Fibroblast of villous mesenchyme (primary cell): ENCODE measurements around the gene COL20A1. TPM values are rescaled to one million over a fixed set of nuclear protein-coding genes. Genes with fewer than 3 reads are reported as not detected.

Source experiments
- DNase-seq: peaks from one replicate; pipeline ENCODE4 v3.0.0-alpha.2; 2010; ENCODE audit warnings: low read depth
- H3K4me3 ChIP-seq: 2 replicates; pipeline ENCODE4 v1.5.1; 2011; ENCODE audit warnings: low read depth, mild to moderate bottlenecking, low read length
- total RNA-seq: library from RNA; depleted of rRNA; stranded (reverse); fragments of >200 nt; gene quantifications from 2 replicates; pipeline ENCODE4 v1.2.3, GENCODE V29; 2012
- TF ChIP-seq, protein P1 (sequence below): IDR thresholded peaks from 2 replicates; pipeline ENCODE4 v1.5.1; 2012; ENCODE audit warnings: low read depth, mild to moderate bottlenecking, low read length; ENCODE audit not compliant: insufficient read depth

COL20A1 gene
- total RNA-seq, 1 donor = under 0.01 TPM

DNA sequence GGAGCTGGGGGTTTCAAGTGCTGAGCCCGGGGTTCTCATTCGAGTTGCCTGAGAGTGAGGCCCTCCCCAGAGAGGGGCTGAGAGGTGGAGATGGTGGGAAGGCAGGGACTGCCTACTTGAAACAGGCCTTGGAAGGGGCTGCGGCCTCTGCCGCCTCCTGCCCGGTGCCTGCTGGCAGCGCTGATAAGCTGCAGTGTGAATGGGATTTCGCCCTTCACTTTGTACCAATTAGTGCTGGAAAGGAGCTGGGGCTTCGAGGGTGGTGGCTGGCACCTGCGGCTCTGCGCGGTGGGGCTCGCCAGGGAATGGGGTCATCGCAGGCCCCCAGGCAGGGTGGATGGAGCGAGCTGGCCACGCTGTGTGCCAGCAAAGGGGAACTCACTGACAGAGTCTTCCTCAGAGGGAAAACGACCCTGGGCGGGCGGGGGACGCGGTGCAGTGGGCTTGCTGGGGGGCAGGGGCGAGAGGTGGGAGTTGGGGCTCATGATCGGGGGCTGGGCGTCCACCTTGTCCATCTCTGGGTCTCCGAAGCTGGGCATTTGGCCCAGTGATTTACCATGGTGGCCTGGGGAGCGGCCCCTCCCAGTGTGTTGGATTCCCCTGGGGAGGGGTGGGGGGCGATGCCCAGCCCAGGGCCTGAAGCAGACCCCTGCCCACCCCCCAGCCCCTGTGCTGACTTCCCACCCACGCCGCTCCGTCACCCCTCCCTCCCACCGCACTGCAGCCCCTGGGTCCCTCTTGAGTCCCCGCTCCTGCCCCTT lies 22.9 kb downstream of the COL20A1 start:
- no peak for DNase-seq

DNA sequence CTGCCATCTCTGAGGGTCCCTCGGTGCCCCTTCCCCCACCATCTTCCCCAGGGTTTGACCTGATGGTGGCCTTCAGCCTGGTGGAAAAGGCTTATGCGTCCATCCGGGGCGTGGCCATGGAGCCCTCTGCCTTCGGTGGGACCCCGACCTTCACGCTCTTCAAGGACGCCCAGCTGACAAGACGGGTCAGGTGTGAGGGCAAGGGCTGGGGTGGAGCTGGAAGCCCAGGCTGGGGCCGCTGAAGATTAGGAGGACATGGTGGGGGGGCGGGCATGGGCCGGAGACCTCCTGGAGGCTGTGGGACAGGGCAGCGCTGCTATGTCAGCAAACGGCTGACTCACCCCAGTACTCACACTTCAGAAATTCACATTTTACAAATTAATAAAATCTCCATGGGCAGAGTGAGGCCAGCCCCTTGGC lies 23.5 kb downstream of the COL20A1 start:
- DNase-seq = no peak
- TF ChIP-seq, protein P1, sequence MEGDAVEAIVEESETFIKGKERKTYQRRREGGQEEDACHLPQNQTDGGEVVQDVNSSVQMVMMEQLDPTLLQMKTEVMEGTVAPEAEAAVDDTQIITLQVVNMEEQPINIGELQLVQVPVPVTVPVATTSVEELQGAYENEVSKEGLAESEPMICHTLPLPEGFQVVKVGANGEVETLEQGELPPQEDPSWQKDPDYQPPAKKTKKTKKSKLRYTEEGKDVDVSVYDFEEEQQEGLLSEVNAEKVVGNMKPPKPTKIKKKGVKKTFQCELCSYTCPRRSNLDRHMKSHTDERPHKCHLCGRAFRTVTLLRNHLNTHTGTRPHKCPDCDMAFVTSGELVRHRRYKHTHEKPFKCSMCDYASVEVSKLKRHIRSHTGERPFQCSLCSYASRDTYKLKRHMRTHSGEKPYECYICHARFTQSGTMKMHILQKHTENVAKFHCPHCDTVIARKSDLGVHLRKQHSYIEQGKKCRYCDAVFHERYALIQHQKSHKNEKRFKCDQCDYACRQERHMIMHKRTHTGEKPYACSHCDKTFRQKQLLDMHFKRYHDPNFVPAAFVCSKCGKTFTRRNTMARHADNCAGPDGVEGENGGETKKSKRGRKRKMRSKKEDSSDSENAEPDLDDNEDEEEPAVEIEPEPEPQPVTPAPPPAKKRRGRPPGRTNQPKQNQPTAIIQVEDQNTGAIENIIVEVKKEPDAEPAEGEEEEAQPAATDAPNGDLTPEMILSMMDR = no peak
- H3K4me3 ChIP-seq = no peak overlapping the region

More for the DNA sequence above, 22.9 kb downstream of the COL20A1 start:
- no peak overlapping the region for H3K4me3 ChIP-seq
- TF ChIP-seq, protein P1 = no peak

DNA sequence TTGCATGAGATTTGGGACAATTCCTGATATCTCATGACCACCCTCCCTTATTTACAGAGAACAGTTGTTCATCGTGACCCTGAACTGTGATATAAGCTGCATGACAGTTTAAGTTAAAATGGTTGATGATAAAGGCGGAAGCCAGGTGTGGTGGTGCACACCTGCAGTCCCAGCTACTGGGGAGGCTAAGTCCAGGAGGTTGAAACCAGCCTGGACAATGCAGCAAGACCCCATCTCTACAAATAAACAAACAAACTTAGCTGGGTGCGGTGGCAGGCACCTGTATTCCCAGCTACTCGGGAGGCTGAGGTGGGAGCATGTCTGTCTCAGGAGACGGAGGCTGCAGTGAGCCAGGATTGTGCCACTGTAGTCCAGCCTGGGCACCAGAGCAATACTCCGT lies 24.1 kb downstream of the COL20A1 start:
- TF ChIP-seq, protein P1 = no peak
- DNase-seq = no peak

DNA sequence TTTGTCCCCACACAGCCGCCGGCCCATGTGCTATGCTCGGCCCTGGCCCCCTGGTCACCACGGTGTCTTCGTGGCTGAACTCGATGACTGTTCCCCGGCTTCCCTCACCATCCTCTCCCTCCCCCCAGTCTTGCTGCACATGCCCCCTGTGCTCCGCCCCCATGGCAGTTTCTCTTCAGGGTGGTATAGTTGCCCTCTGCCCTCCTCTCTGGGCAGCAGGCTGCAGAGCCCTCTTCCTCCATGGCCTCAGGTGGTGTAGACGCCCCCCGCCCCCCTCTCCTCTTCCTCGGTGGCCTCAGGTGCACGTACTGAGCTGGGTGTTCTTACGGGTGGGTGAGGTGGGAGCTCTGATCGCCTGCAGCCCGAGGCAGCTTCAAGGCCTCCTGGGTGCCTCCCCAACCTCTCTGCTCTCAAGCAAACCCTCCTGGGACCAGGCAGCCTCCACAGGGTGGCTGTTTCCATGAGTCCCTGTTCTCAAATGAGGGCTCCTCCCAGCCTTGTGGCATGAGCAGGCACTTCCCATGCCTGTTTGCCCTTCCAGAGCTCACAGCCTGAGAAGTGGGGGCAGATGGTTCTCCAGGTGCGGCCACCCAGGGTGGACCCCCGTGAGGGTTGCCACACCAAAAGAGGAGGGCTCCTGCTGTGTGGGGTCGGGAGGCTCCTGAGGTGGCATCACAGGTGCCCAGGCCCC lies 24.8 kb downstream of the COL20A1 start:
- no peak for DNase-seq
- H3K4me3 ChIP-seq = no peak overlapping the region
- TF ChIP-seq, protein P1 = no peak

More for the DNA sequence above, 24.1 kb downstream of the COL20A1 start:
- no peak overlapping the region for H3K4me3 ChIP-seq

DNA sequence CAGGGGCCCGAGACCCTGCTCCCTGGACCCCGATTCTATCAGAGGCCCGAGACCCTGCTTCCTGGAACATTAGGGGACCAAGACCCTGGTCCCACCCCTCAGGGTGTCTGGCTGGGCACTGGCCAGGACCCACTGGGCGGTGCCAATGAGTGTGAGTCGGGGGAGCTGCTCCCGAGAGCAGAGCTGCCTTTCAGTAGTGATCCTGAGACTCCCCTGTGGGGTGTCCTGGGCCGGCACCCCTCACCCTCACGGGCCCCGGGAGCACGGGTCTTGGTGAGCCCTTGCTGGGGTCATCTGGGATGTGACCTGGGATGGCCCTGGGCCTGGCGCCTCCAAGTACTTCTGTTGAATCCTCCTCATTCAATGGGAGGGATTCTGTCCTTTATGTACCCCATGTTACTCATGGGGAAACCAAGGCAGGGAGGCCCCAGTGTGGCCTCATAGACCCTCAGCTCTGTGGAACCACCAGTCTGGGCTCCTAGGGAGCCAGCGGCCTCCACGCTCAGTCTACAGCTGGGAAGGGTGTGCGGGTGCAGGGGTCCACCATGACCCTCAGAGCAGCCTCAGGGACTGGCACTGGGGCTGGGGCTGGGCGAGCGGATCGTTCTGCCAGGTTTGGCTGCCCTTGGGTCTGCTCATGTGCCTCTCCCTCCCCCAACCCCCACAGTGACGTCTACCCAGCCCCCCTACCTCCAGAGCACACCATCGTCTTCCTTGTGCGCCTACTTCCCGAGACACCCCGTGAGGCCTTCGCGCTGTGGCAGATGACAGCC lies 25.6 kb downstream of the COL20A1 start:
- TF ChIP-seq, protein P1 = no peak
- no peak for DNase-seq
- H3K4me3 ChIP-seq = no peak overlapping the region

DNA sequence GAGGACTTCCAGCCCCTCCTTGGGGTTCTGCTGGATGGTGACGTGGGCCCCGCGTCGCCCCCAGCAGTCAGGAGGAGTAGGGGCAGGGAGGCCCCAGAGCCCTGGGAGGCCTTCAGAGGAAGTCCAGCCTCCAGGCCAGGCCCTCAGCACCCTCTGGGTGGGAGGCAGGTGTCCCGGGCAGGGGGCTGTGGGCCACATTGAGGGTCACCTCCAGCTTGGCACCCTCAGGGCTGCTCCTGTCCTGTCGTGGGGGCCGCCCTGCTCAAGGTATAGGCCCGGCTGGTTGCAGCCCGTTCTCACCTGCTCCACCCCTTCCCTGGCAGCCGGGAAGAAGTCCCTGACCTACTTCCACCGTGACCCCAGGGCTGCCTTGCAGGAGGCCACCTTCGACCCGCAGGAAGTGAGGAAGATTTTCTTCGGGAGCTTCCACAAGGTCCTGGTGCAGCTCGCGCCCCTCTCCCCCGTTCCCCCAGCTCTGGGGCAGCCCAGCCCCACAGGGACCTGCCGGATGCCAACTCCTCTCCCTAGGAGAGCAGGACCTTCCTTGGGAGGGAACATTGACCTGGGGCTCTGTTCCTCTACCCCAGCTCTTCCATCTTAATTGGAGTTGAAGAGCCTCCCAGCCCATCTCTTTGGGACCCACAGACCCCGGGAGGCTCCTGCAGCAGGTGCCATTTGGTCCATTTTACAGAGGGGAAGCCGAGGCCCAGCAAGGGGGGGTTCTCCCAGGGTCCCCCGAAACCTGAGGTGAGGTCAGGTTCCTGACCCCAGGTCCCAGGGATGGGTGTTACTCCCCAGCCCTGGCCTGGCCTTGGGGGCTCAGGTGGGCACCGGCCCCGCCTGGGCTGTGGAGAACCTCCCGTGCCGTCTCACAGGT lies 26.4 kb downstream of the COL20A1 start:
- TF ChIP-seq, protein P1 = no peak
- no peak for DNase-seq
- no peak overlapping the region for H3K4me3 ChIP-seq
